Motor neuron (in vitro differentiated cells): Measurements from ENCODE around the gene JUNB. TPM values are rescaled to one million over a fixed set of nuclear protein-coding genes. Genes with fewer than 3 reads are reported as not detected.
"Not testable (repeated sequence)": the region's sequence is repeated elsewhere in the genome, so short reads cannot be mapped to it uniquely, and the experiment has no call there.

Source experiments
- ATAC-seq, 8 experiments: fragments of 200-7000 bp; cut with Tn5 transposase; replicated peaks in 6 of 8; 2 replicates each; pipeline ENCODE4 v1.8.0; 2021; ENCODE audit warnings: mild to moderate bottlenecking in 8 of 8, moderate library complexity in 8 of 8
- H3K27ac ChIP-seq, 2 donors: fragments of 250-450 bp; sonication (Bioruptor Pico); 2 replicates each; pipeline ENCODE4 v1.9.0; 2021; ENCODE audit warnings: antibody characterized with exemption in 2 of 2, mild to moderate bottlenecking in 2 of 2, moderate library complexity in 1 of 2
- H3K4me1 ChIP-seq, 2 donors: fragments of 250-450 bp; sonication (Bioruptor Pico); replicated peaks in 1 of 2; 2 replicates each; pipeline ENCODE4 v1.6.1; 2021; ENCODE audit warnings: antibody characterized with exemption in 2 of 2, mild to moderate bottlenecking in 2 of 2, moderate library complexity in 1 of 2
- H3K4me3 ChIP-seq, 5 donors: fragments of 250-450 bp; sonication (Bioruptor Pico); 2 replicates each; pipeline ENCODE4 v1.9.0; 2021; ENCODE audit warnings: antibody characterized with exemption in 5 of 5, mild to moderate bottlenecking in 5 of 5, moderate library complexity in 4 of 5
- WGBS, 10 experiments: fragments of 450-650 bp; shearing (Covaris generic); methylation state at CpG; one replicate each; pipeline ENCODE4 v1.0.0; 2022; 5-methylcytosine and 5-hydroxymethylcytosine counted together
- in situ Hi-C, 9 experiments: fragments of 400-800 bp; cut with MboI; loops; one replicate each; pipeline ENCODE4 v1.15.0; 2021; ENCODE audit warnings: low sequenced_read_pairs in 9 of 9, low pct_unique_long_range_greater_than_20kb in 2 of 9; ENCODE audit not compliant: unreplicated experiment in 9 of 9
- total RNA-seq, 8 experiments: library from RNA; unstranded; fragments of 300-600 nt; gene quantifications; 2 replicates each; pipeline versions ENCODE4 v1.2.3 to v1.2.4, GENCODE V29; 2022

The JUNB gene
- total RNA-seq, 8 experiments from 2014 or later, result 11.0 to 115 (median 45.8) TPM

- 0 to 93% (median 78%) methylated on average over 1 to 6 of the region's 7 CpGs for WGBS, 10 experiments
- peak overlapping the region in 4 of 5 donors; percentile 41 to 91 (median 54) for H3K4me3 ChIP-seq
- no peak for ATAC-seq
- H3K4me1 ChIP-seq, result peaks cover 14 to 19% of the 10 kb centered on the region in 2 donors
- no peak overlapping the region for H3K27ac ChIP-seq
- in situ Hi-C loops, result no loop called here
Measured at GRCh38 chr19:12794196-12794941, 3.1 kb downstream of the JUNB start.

- in situ Hi-C loops, result no loop called here
- WGBS, 10 experiments, result 81 to 100% (median 97%) methylated on average over 1 to 7 of the region's 9 CpGs; no CpG with 5 or more reads in 3 of the 10 experiments
- no peak overlapping the region for H3K4me3 ChIP-seq
- H3K4me1 ChIP-seq, result peaks cover 13 to 16% of the 10 kb centered on the region in 2 donors
- no peak for ATAC-seq
- H3K27ac ChIP-seq, result no peak overlapping the region
Measured at GRCh38 chr19:12794971-12795381, 3.7 kb downstream of the JUNB start.

DNA sequence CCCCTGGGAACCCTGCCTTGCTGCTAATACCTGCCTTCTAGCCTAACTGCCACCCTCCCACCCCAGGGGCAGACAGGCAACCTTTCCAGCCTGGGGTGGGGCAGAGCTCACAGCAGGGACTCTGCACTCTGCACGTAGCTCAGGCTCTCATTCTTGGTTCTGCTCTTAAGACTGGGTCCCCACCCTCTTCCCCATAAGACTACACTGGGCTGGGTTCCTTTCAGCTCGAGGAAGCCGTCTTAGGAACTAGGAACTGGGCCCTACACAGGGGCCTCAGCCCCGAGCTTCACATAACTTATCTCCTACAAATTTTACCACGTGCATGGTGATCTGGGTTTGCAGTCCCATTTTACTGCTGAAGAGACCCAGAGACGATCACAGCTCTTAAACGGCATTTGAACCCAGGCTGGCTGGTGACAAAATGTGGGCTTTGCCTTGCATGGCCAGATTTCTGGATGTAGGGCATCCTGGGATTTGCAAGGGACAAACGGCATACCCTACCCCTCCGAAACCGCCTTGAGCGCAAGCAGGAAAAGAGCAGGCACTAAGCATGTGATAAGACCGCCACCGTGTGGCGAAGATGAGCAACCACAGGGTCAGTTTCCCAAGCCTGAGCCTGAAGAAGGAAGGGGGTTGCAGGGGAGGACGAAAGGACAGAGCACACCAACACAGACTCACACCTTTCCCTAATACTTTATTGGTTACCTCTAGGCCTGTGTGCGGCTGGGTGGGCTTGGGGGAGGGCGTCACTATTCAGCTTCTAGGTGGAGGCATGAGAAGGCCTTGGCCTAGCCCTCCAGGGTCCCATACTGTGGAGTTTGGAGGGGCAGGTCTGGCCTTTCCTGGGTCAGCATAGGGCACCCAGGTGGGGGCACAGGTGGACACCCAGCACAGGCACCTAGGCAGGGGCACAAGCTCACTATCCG, 5.1 kb downstream of the JUNB start:
- Histone ChIP-seq H3K4me1 (peaks cover 10 to 11% of the 10 kb centered on the region in 2 donors), H3K4me3 (no peak overlapping the region), H3K27ac (no peak overlapping the region)
- 0 to 80% (median 11%) methylated on average over 1 to 7 of the region's 18 CpGs; no CpG with 5 or more reads in 2 of the 10 experiments for WGBS, 10 experiments
- ATAC-seq, result peak in 7 of 8 experiments; percentile 3 to 12 (median 8)
- in situ Hi-C loops, result no loop called here

GRCh38 chr19:12797141-12797587, 5.9 kb downstream of the JUNB start:
- H3K4me3 ChIP-seq, result no peak overlapping the region
- H3K4me1 ChIP-seq, result peaks cover 10 to 11% of the 10 kb centered on the region in 2 donors
- 83 to 100% (median 94%) methylated on average over 1 to 6 of the region's 6 CpGs; no CpG with 5 or more reads in 2 of the 10 experiments for WGBS, 10 experiments
- no peak overlapping the region for H3K27ac ChIP-seq
- in situ Hi-C loops, result no loop called here
- ATAC-seq, result no peak

- H3K4me3 ChIP-seq, in situ Hi-C loops, H3K27ac ChIP-seq, ATAC-seq: not testable (repeated sequence)
- peaks cover 14% of the 10 kb centered on the region in 2 donors for H3K4me1 ChIP-seq
- 93 to 100% (median 97%) methylated on average over 1 to 7 of the region's 7 CpGs; no CpG with 5 or more reads in 2 of the 10 experiments for WGBS, 10 experiments
Measured at GRCh38 chr19:12797607-12798006, 6.3 kb downstream of the JUNB start.

DNA sequence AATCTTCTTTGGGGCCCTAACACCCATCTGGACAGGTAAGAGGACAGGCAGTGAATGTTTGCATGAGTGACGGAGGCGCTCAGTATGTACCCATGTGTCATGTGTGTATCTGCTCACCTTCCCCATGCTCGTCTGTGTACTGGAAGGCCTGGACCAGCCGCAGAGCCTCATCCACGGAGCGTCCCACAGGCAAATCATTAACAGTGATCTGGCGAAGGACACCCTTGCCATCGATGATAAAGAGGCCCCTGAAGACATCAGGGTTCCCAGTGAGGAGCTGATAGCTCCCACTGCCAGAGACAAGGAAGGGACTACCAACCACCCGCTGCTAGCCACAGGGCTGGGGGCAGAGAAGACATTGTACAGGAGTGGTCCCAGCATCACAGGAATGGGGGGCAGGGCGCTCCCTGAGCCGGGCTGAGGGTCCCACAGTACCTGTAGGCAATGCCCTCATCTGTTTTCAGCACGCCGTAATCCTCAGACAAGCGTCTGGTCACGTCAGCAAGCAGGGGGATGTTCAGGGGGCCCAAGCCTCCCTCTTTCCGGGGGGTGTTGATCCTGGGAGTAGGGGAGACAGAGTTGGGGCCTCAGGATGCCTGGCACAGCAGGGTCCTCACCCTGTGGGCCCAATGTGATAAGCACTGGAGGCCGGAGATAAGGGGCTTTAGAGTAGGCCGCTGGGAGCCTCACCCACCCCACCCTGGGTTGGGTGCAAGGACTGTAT, 8.6 kb downstream of the JUNB start:
- Histone ChIP-seq H3K4me3 (peak overlapping the region in 3 of 5 donors; percentile 84 to 92 (median 88)), H3K27ac (no peak overlapping the region), H3K4me1 (peaks cover 11 to 14% of the 10 kb centered on the region in 2 donors)
- ATAC-seq, result no peak
- WGBS, 10 experiments, result 85 to 100% (median 100%) methylated on average over 1 to 4 of the region's 18 CpGs; no CpG with 5 or more reads in 7 of the 10 experiments
- in situ Hi-C loops, result no loop called here

DNA sequence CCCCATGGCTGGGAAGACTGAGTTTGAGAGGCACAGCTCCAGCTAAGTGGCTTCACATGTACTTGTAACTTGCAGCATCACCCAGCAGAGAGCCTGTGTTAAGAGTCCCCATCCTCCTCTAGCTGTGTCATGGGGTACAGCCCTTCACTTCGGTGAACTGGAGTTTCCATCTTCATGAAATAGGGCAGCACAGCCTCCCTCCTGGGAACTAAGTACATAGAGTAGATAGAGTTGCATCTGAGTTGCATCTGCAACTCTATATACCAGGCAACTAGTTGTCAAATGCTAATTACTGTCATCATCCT, 9.1 kb downstream of the JUNB start:
- Histone ChIP-seq H3K27ac (no peak overlapping the region), H3K4me3 (peak overlapping the region; percentile 67 to 92 (median 84)), H3K4me1 (peaks cover 11 to 14% of the 10 kb centered on the region in 2 donors)
- WGBS, 10 experiments, result 57 to 100% methylated on average over 1 of the region's 1 CpG; no CpG with 5 or more reads in 8 of the 10 experiments
- in situ Hi-C loops, result no loop called here
- ATAC-seq, result no peak

GRCh38 chr19:12800923-12801465, 9.7 kb downstream of the JUNB start:
- Histone ChIP-seq H3K27ac (peak overlapping the region; percentile 48 to 70), H3K4me3 (peak overlapping the region; percentile 67 to 92 (median 84)), H3K4me1 (peaks cover 12 to 15% of the 10 kb centered on the region in 2 donors)
- peak; percentile 4 to 46 (median 38) for ATAC-seq
- 0 to 10% (median 0%) methylated on average over 3 to 9 of the region's 38 CpGs; no CpG with 5 or more reads in 4 of the 10 experiments for WGBS, 10 experiments
- in situ Hi-C loops, result no loop called here

GRCh38 chr19:12801466-12802266, 10.4 kb downstream of the JUNB start, which contains the start of the genes PRDX2 and THSD8:
Gene PRDX2, minus strand, starts transcription at chr19:12801800. Its CDS starts 539 bp downstream, at chr19:12801261.
Gene THSD8, plus strand, starts transcription at chr19:12802069. Its CDS starts 3 bp downstream, at chr19:12802072.
- peak within 1 kb of the TSS; percentile 48 to 70 for H3K27ac ChIP-seq
- ATAC-seq, result peak; percentile 64 to 83 (median 78)

GRCh38 chr19:12802267-12803106, 11.2 kb downstream of the JUNB start:
- in situ Hi-C loops, result no loop called here
- no peak for ATAC-seq
- 0 to 76% (median 41%) methylated on average over 1 to 18 of the region's 22 CpGs for WGBS, 10 experiments
- peaks cover 18 to 19% of the 10 kb centered on the region in 2 donors for H3K4me1 ChIP-seq
- peak overlapping the region; percentile 67 to 92 (median 84) for H3K4me3 ChIP-seq
- H3K27ac ChIP-seq, result peak overlapping the region; percentile 21 to 32

More at GRCh38 chr19:12801466-12802266, 10.4 kb downstream of the JUNB start, which contains the start of the genes PRDX2 and THSD8:
- WGBS, 10 experiments, result 0% methylated on average over 1 to 19 of the region's 78 CpGs; no CpG with 5 or more reads in 5 of the 10 experiments
- peaks cover 12 to 13% of the 10 kb centered on the region in 2 donors for H3K4me1 ChIP-seq
- H3K4me3 ChIP-seq, result peak within 1 kb of the TSS; percentile 67 to 92 (median 84)
- in situ Hi-C loops, result no loop called here

- no peak overlapping the region for H3K4me3 ChIP-seq
- peaks cover 18 to 19% of the 10 kb centered on the region in 2 donors for H3K4me1 ChIP-seq
- 85 to 100% (median 90%) methylated on average over 2 to 15 of the region's 26 CpGs; no CpG with 5 or more reads in 4 of the 10 experiments for WGBS, 10 experiments
- ATAC-seq, result no peak
- in situ Hi-C loops, result no loop called here
- no peak overlapping the region for H3K27ac ChIP-seq
Measured at GRCh38 chr19:12804051-12804450, 12.8 kb downstream of the JUNB start.
